Panc1 (cell line): ENCODE measurements around the gene ZNF680. TPM values are rescaled to one million over a fixed set of nuclear protein-coding genes. Genes with fewer than 3 reads are reported as not detected.

ENCODE experiments used
- ATAC-seq: fragments of 200-7000 bp; cut with Tn5 transposase; 2 replicates; pipeline ENCODE4 v1.9.1; 2020; ENCODE audit warnings: mild to moderate bottlenecking, moderate library complexity
- BruUV-seq: library from RNA; stranded (reverse); fragments of 400-500 nt; replicated peaks from 2 replicates; lab custom pipeline; 2021; lab: Mats Ljungman, UMichigan
- CTCF ChIA-PET: fragments of 300-600 bp; sonication (Branson Sonifier 250); formaldehyde crosslinking; loops from one replicate; lab custom pipeline; 2022; ENCODE audit warnings: antibody characterized with exemption; lab: Charles Lee
- POLR2A ChIA-PET: fragments of 300-600 bp; sonication (Branson Sonifier 250); formaldehyde crosslinking; loops from one replicate; lab custom pipeline; 2022; ENCODE audit warnings: antibody characterized with exemption; lab: Charles Lee
- DNase-seq: peaks from one replicate; pipeline ENCODE4 v3.0.0-alpha.2; 2010; ENCODE audit warnings: low read depth, low spot score
- H3K27ac ChIP-seq: 2 replicates; pipeline ENCODE4 v1.5.1; 2011; ENCODE audit warnings: mild to moderate bottlenecking, low read length, inconsistent platforms
- H3K27me3 ChIP-seq: fragments of 200-500 bp; sonication (Bioruptor generic); 2 replicates; pipeline ENCODE4 v1.6.0; 2014; ENCODE audit warnings: low read length, inconsistent platforms; ENCODE audit not compliant: control insufficient read depth, insufficient read depth
- H3K36me3 ChIP-seq: fragments of 200-500 bp; sonication (Bioruptor generic); 2 replicates; pipeline ENCODE4 v1.5.1; 2014; ENCODE audit warnings: inconsistent platforms, mild to moderate bottlenecking, low read length, moderate library complexity; ENCODE audit not compliant: control insufficient read depth, insufficient read depth
- H3K4me1 ChIP-seq: 2 replicates; pipeline ENCODE4 v1.5.1; 2011; ENCODE audit warnings: inconsistent platforms, mild to moderate bottlenecking, low read length, moderate library complexity; ENCODE audit not compliant: control insufficient read depth, insufficient read depth
- H3K4me3 ChIP-seq, 2 experiments: 2 replicates each; pipeline ENCODE4 v1.5.1; 2011 to 2012; ENCODE audit warnings: low read depth in 2 of 2, low read length in 2 of 2, mild to moderate bottlenecking in 2 of 2, inconsistent platforms in 1 of 2, moderate library complexity in 1 of 2
- H3K9me3 ChIP-seq: fragments of 200-500 bp; sonication (Bioruptor generic); 2 replicates; pipeline ENCODE4 v1.5.1; 2014; ENCODE audit warnings: low read depth, mild to moderate bottlenecking, inconsistent platforms, low read length, moderate library complexity; ENCODE audit not compliant: control insufficient read depth, insufficient read depth
- POLR2AphosphoS5 ChIP-seq: IDR thresholded peaks from 2 replicates; pipeline ENCODE4 v1.6.1; 2012; ENCODE audit warnings: mild to moderate bottlenecking, low read depth, low read length, moderate library complexity
- SIN3A ChIP-seq: IDR thresholded peaks from 2 replicates; pipeline ENCODE4 v1.6.1; 2012; ENCODE audit warnings: low read depth, mild to moderate bottlenecking, low read length, moderate library complexity, borderline replicate concordance; ENCODE audit not compliant: insufficient read depth
- TCF7L2 ChIP-seq: IDR thresholded peaks from 2 replicates; pipeline ENCODE4 v1.6.1; 2011; ENCODE audit warnings: mild to moderate bottlenecking, low read depth, low read length, inconsistent platforms
- in situ Hi-C: cut with HindIII; loops from 2 replicates; pipeline ENCODE4 v1.10.0; 2016; ENCODE audit warnings: low sequenced_read_pairs, low pct_unique_long_range_greater_than_20kb
- intact Hi-C: fragments of 100-400 bp; cut with micrococcal nuclease; formaldehyde crosslinking; loops from one replicate; pipeline ENCODE4 v1.10.0; 2022; ENCODE audit not compliant: unreplicated experiment
- total RNA-seq: library from RNA; stranded (reverse); gene quantifications from one replicate; pipeline ENCODE4 v1.2.1, GENCODE V29; 2021; ENCODE audit not compliant: unreplicated experiment
- TF ChIP-seq, protein P1 (sequence below): fragments of 450-650 bp; IDR thresholded peaks from 2 replicates; pipeline ENCODE4 v1.5.1; 2017; ENCODE audit warnings: mild to moderate bottlenecking
- TF ChIP-seq, protein P2 (sequence below), 2 experiments: IDR thresholded peaks; 2 replicates each; pipeline ENCODE4 v1.6.1; 2011 to 2012; ENCODE audit warnings: low read depth in 2 of 2, control low read depth in 1 of 2, low read length in 1 of 2, mild to moderate bottlenecking in 1 of 2, moderate library complexity in 1 of 2; ENCODE audit not compliant: insufficient read depth in 1 of 2

Gene ZNF680
- total RNA-seq, 1 experiment from 2014 or later = 21.3 TPM

DNA sequence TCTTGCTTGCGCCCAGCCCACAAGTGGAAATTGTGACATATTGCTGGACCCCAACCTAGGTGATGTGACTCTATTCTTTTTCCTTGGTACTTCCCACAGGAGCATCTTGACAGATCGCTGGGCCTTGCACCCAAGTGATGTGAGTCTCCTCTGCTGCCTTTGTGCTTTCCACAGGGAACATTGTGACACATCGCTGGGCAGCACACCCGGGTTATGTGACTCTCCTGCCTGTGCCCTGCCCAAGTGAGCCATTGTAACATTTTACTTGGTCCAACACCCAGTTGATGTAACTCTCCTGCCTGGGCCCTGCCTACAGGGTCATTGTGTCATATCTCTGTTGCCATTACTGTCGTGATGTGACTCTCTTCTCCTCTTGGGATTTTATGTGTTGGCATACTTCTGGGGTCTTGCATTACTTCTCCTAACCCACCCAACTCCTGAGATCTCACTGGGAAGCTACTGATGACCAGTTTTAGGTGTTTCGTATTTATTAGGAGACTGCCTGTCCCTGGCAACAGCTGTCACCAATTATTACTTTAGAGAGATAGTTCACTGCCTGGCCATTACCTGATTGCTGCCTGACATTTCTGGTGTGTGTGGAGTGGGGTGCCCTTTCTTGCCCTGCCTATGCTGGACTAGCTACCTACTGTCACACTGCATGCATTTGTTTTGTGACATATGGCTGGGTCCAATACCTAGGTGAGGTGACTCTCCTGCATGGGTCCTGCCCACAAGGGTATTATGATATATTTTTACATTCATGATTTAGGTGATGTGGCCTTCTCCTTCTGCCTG is 45.4 kb upstream of the ZNF680 start:
- Histone ChIP-seq H3K9me3 (no peaks in the 10 kb centered on the region), H3K27ac (no peak overlapping the region), H3K4me1 (no peaks in the 10 kb centered on the region), H3K27me3 (no peaks in the 10 kb centered on the region), H3K36me3 (no peaks in the 10 kb centered on the region), H3K4me3 (no peak overlapping the region)
- in situ Hi-C loops = no loop called here
- ChIA-PET CTCF (no interaction called here), POLR2A (no interaction called here)
- DNase-seq (no peak), ATAC-seq (no peak)
- TF ChIP-seq SIN3A (no peak), TCF7L2 (no peak), POLR2AphosphoS5 (no peak)
- TF ChIP-seq, protein P1, sequence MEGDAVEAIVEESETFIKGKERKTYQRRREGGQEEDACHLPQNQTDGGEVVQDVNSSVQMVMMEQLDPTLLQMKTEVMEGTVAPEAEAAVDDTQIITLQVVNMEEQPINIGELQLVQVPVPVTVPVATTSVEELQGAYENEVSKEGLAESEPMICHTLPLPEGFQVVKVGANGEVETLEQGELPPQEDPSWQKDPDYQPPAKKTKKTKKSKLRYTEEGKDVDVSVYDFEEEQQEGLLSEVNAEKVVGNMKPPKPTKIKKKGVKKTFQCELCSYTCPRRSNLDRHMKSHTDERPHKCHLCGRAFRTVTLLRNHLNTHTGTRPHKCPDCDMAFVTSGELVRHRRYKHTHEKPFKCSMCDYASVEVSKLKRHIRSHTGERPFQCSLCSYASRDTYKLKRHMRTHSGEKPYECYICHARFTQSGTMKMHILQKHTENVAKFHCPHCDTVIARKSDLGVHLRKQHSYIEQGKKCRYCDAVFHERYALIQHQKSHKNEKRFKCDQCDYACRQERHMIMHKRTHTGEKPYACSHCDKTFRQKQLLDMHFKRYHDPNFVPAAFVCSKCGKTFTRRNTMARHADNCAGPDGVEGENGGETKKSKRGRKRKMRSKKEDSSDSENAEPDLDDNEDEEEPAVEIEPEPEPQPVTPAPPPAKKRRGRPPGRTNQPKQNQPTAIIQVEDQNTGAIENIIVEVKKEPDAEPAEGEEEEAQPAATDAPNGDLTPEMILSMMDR = no peak
- TF ChIP-seq, protein P2, sequence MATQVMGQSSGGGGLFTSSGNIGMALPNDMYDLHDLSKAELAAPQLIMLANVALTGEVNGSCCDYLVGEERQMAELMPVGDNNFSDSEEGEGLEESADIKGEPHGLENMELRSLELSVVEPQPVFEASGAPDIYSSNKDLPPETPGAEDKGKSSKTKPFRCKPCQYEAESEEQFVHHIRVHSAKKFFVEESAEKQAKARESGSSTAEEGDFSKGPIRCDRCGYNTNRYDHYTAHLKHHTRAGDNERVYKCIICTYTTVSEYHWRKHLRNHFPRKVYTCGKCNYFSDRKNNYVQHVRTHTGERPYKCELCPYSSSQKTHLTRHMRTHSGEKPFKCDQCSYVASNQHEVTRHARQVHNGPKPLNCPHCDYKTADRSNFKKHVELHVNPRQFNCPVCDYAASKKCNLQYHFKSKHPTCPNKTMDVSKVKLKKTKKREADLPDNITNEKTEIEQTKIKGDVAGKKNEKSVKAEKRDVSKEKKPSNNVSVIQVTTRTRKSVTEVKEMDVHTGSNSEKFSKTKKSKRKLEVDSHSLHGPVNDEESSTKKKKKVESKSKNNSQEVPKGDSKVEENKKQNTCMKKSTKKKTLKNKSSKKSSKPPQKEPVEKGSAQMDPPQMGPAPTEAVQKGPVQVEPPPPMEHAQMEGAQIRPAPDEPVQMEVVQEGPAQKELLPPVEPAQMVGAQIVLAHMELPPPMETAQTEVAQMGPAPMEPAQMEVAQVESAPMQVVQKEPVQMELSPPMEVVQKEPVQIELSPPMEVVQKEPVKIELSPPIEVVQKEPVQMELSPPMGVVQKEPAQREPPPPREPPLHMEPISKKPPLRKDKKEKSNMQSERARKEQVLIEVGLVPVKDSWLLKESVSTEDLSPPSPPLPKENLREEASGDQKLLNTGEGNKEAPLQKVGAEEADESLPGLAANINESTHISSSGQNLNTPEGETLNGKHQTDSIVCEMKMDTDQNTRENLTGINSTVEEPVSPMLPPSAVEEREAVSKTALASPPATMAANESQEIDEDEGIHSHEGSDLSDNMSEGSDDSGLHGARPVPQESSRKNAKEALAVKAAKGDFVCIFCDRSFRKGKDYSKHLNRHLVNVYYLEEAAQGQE (IDR thresholded peaks at IDR 0.05; ENCODE audit: insufficient read depth in 1 of 2, low read depth in 2 of 2, low read length in 1 of 2) = no peak
- intact Hi-C loops = no loop called here
- no TSS peak for BruUV-seq

DNA sequence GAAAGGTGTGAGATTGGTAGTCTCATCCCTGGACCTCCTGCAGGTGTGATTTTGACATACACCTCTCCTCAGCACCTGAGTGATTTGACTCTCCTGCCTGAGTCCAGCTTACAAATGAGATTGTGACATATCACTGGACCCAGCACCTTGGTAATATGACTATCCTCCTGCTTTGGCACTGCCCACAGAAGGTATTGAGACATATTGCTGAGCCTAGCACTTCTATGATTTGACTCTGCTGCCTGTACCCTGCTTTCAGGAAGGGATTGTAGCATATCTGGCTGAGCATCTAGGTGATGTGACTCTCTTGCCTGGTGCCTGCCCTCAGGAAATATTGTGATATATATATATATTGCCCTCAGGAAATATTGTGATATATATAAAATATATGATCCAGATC is 43.5 kb upstream of the ZNF680 start:
- ATAC-seq = no peak
- Histone ChIP-seq H3K27ac (no peak overlapping the region), H3K9me3 (no peaks in the 10 kb centered on the region), H3K4me1 (no peaks in the 10 kb centered on the region), H3K4me3 (no peak overlapping the region), H3K36me3 (no peaks in the 10 kb centered on the region), H3K27me3 (no peaks in the 10 kb centered on the region)
- POLR2A ChIA-PET = no interaction called here
- BruUV-seq = no TSS peak
- intact Hi-C loops (no loop called here), in situ Hi-C loops (no loop called here)
- TF ChIP-seq, protein P1 = no peak
- TF ChIP-seq, protein P2 (IDR thresholded peaks at IDR 0.05; ENCODE audit: insufficient read depth in 1 of 2, low read depth in 2 of 2, low read length in 1 of 2) = no peak
- no peak for TF ChIP-seq TCF7L2
- no peak for TF ChIP-seq SIN3A
- TF ChIP-seq POLR2AphosphoS5 = no peak
- DNase-seq = no peak
- CTCF ChIA-PET = no interaction called here
